ENCODE data around the gene TROAP.

TROAP gene

DNA sequence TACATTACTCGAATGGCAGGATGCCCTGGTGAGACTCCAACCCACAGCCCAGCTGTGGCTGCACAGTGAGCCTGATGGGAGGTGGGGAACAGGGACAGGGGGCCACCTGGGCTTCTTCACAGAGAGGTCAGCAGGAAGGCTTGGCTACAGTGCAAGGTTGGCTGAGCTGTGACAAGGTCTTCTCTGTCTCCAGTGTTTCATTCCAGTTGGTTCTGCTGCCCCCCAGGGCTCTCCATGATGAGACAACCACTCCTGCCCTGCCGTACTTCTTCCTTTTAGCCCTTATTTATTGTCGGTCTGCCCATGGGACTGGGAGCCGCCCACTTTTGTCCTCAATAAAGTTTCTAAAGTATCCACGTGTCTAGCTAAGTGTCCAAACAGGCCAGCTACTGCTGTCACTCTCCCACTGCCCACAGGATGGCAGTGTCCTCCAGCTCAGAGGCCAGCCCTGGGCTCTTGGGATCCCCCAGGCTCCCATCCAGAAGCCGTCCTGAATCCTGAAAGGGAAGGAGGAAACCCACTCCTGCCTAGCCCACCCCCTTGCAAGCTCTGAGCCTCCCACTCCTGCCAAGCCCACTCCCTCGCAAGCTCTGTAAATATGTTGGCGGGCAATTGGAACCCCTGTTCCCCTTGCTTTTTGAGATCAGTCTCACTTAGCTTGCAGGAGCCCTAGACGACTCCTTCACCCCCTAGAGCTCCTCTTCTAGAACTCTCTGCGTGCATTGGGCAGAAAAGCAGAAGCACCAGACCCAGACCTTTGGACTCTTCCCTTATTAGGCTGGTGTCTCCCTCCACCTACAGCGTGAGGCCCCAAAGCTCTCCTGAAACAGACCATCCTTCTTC, 8.5 kb downstream of the TROAP start (continued):
- TF ChIP-seq SP7 (tag by site-specific recombination; IDR thresholded peaks at IDR 0.05): peak; percentile 44; the same call in 1 of the 2 replicates
- TF ChIP-seq KLF9 (tag by site-specific recombination; IDR thresholded peaks at IDR 0.05; ENCODE audit: low read depth): peak; percentile 79
- TF ChIP-seq IKZF3 (tag by site-specific recombination; IDR thresholded peaks at IDR 0.05): peak; percentile 76
- TF ChIP-seq EGR2 (tag by site-specific recombination; IDR thresholded peaks at IDR 0.05; ENCODE audit: low read depth): peak; percentile 55; the same call in 1 of the 2 replicates
- TF ChIP-seq, protein P1, sequence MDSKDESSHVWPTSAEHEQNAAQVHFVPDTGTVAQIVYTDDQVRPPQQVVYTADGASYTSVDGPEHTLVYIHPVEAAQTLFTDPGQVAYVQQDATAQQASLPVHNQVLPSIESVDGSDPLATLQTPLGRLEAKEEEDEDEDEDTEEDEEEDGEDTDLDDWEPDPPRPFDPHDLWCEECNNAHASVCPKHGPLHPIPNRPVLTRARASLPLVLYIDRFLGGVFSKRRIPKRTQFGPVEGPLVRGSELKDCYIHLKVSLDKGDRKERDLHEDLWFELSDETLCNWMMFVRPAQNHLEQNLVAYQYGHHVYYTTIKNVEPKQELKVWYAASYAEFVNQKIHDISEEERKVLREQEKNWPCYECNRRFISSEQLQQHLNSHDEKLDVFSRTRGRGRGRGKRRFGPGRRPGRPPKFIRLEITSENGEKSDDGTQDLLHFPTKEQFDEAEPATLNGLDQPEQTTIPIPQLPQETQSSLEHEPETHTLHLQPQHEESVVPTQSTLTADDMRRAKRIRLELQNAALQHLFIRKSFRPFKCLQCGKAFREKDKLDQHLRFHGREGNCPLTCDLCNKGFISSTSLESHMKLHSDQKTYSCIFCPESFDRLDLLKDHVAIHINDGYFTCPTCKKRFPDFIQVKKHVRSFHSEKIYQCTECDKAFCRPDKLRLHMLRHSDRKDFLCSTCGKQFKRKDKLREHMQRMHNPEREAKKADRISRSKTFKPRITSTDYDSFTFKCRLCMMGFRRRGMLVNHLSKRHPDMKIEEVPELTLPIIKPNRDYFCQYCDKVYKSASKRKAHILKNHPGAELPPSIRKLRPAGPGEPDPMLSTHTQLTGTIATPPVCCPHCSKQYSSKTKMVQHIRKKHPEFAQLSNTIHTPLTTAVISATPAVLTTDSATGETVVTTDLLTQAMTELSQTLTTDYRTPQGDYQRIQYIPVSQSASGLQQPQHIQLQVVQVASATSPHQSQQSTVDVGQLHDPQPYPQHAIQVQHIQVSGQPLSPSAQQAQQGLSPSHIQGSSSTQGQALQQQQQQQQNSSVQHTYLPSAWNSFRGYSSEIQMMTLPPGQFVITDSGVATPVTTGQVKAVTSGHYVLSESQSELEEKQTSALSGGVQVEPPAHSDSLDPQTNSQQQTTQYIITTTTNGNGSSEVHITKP (tag by site-specific recombination; IDR thresholded peaks at IDR 0.05): peak; percentile 37; the same call in 1 of the 2 replicates
- TF ChIP-seq OVOL3 (tag by site-specific recombination; IDR thresholded peaks at IDR 0.05): no peak
- TF ChIP-seq ZEB2 (tag by site-specific recombination; IDR thresholded peaks at IDR 0.05): no peak
- TF ChIP-seq, protein P2, sequence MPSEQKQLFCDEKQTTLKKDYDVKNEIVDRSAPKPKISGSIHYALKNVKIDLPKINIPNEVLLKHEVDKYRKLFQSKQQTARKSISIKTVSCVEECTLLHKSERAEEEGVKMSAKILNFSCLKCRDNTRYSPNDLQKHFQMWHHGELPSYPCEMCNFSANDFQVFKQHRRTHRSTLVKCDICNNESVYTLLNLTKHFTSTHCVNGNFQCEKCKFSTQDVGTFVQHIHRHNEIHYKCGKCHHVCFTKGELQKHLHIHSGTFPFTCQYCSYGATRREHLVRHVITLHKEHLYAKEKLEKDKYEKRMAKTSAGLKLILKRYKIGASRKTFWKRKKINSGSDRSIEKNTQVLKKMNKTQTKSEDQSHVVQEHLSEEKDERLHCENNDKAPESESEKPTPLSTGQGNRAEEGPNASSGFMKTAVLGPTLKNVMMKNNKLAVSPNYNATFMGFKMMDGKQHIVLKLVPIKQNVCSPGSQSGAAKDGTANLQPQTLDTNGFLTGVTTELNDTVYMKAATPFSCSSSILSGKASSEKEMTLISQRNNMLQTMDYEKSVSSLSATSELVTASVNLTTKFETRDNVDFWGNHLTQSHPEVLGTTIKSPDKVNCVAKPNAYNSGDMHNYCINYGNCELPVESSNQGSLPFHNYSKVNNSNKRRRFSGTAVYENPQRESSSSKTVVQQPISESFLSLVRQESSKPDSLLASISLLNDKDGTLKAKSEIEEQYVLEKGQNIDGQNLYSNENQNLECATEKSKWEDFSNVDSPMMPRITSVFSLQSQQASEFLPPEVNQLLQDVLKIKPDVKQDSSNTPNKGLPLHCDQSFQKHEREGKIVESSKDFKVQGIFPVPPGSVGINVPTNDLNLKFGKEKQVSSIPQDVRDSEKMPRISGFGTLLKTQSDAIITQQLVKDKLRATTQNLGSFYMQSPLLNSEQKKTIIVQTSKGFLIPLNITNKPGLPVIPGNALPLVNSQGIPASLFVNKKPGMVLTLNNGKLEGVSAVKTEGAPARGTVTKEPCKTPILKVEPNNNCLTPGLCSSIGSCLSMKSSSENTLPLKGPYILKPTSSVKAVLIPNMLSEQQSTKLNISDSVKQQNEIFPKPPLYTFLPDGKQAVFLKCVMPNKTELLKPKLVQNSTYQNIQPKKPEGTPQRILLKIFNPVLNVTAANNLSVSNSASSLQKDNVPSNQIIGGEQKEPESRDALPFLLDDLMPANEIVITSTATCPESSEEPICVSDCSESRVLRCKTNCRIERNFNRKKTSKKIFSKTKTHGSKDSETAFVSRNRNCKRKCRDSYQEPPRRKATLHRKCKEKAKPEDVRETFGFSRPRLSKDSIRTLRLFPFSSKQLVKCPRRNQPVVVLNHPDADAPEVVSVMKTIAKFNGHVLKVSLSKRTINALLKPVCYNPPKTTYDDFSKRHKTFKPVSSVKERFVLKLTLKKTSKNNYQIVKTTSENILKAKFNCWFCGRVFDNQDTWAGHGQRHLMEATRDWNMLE (tag by site-specific recombination; conservative IDR thresholded peaks at IDR 0.05; ENCODE audit: low read depth): no peak
- TF ChIP-seq OSR2 (tag by site-specific recombination; IDR thresholded peaks at IDR 0.05): peak; percentile 41; the same call in 1 of the 2 replicates
- TF ChIP-seq, protein P3, sequence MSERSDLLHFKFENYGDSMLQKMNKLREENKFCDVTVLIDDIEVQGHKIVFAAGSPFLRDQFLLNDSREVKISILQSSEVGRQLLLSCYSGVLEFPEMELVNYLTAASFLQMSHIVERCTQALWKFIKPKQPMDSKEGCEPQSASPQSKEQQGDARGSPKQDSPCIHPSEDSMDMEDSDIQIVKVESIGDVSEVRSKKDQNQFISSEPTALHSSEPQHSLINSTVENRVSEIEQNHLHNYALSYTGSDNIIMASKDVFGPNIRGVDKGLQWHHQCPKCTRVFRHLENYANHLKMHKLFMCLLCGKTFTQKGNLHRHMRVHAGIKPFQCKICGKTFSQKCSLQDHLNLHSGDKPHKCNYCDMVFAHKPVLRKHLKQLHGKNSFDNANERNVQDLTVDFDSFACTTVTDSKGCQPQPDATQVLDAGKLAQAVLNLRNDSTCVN (tag by site-specific recombination; optimal IDR thresholded peaks at IDR 0.05): no peak
- no peak for TF ChIP-seq ZNF529 (tag by site-specific recombination; IDR thresholded peaks at IDR 0.05; ENCODE audit: insufficient replicate concordance)
- TF ChIP-seq ZFHX2 (tag by site-specific recombination; conservative IDR thresholded peaks at IDR 0.05): peak; percentile 70
- TF ChIP-seq MYNN (tag by site-specific recombination; IDR thresholded peaks at IDR 0.05; ENCODE audit: borderline replicate concordance): no peak
- TF ChIP-seq ZNF561 (tag by site-specific recombination; IDR thresholded peaks at IDR 0.05; ENCODE audit: borderline replicate concordance): peak; percentile 67; the same call in 1 of the 2 replicates
- TF ChIP-seq ZNF660 (tag by site-specific recombination; IDR thresholded peaks at IDR 0.05): peak; percentile 53; the same call in 1 of the 2 replicates
- TF ChIP-seq, protein P4, sequence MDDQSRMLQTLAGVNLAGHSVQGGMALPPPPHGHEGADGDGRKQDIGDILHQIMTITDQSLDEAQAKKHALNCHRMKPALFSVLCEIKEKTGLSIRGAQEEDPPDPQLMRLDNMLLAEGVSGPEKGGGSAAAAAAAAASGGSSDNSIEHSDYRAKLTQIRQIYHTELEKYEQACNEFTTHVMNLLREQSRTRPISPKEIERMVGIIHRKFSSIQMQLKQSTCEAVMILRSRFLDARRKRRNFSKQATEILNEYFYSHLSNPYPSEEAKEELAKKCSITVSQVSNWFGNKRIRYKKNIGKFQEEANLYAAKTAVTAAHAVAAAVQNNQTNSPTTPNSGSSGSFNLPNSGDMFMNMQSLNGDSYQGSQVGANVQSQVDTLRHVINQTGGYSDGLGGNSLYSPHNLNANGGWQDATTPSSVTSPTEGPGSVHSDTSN (CRISPR knock-in tag; IDR thresholded peaks at IDR 0.05): no peak
- TF ChIP-seq ZIC2 (tag by site-specific recombination; IDR thresholded peaks at IDR 0.05): peak; percentile 97
- peak; percentile 45; the same call in 1 of the 2 replicates for TF ChIP-seq ZNF600 (tag by site-specific recombination; IDR thresholded peaks at IDR 0.05)
- peak; percentile 61 for TF ChIP-seq ZBTB8A (tag by site-specific recombination; IDR thresholded peaks at IDR 0.05)
- TF ChIP-seq, protein P5, sequence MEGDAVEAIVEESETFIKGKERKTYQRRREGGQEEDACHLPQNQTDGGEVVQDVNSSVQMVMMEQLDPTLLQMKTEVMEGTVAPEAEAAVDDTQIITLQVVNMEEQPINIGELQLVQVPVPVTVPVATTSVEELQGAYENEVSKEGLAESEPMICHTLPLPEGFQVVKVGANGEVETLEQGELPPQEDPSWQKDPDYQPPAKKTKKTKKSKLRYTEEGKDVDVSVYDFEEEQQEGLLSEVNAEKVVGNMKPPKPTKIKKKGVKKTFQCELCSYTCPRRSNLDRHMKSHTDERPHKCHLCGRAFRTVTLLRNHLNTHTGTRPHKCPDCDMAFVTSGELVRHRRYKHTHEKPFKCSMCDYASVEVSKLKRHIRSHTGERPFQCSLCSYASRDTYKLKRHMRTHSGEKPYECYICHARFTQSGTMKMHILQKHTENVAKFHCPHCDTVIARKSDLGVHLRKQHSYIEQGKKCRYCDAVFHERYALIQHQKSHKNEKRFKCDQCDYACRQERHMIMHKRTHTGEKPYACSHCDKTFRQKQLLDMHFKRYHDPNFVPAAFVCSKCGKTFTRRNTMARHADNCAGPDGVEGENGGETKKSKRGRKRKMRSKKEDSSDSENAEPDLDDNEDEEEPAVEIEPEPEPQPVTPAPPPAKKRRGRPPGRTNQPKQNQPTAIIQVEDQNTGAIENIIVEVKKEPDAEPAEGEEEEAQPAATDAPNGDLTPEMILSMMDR (tag by site-specific recombination; IDR thresholded peaks at IDR 0.05): peak; percentile 88

Data from HEK293 (cell line).